CD4-positive, alpha-beta T cell (primary cell): ENCODE measurements around the gene TFRC. TPM values are rescaled to one million over a fixed set of nuclear protein-coding genes. Genes with fewer than 3 reads are reported as not detected.

ENCODE experiments used
- ATAC-seq: fragments of 200-7000 bp; cut with Tn5 transposase; one replicate; pipeline ENCODE4 v1.10.0; 2022; ENCODE audit warnings: mild to moderate bottlenecking; ENCODE audit not compliant: poor library complexity
- CTCF ChIA-PET: fragments of 350-600 bp; sonication (Branson Sonifier 250); formaldehyde crosslinking; loops from one replicate; lab custom pipeline; 2021; ENCODE audit warnings: antibody characterized with exemption, inconsistent platforms; lab: Charles Lee
- POLR2A ChIA-PET: fragments of 350-600 bp; sonication (Branson Sonifier 250); formaldehyde crosslinking; loops from one replicate; lab custom pipeline; 2021; ENCODE audit warnings: antibody characterized with exemption, inconsistent platforms; lab: Charles Lee
- DNase-seq, 14 experiments: peaks; one replicate each; pipeline ENCODE4 v3.0.0-alpha.2; 2013 to 2020; ENCODE audit warnings: mixed read lengths in 2 of 14
- H3K27ac ChIP-seq, 2 donors: one replicate each; pipeline versions ENCODE4 v1.5.1 to v1.7.0; 2013; ENCODE audit warnings: low read length in 2 of 2, low read depth in 1 of 2, mild to moderate bottlenecking in 1 of 2
- H3K27me3 ChIP-seq, 2 experiments: 1 replicate in 1 of 2; 2 replicates in 1 of 2; pipeline versions ENCODE4 v1.6.1 to v1.7.0; 2013; ENCODE audit warnings: low read length in 2 of 2, control low read depth in 1 of 2, mild to moderate bottlenecking in 1 of 2, moderate library complexity in 1 of 2; ENCODE audit not compliant: insufficient read depth in 2 of 2, control insufficient read depth in 1 of 2
- H3K36me3 ChIP-seq: one replicate; pipeline ENCODE4 v1.6.1; 2013; ENCODE audit warnings: low read length, control low read depth; ENCODE audit not compliant: insufficient read depth
- H3K4me1 ChIP-seq: one replicate; pipeline ENCODE4 v1.6.1; 2013; ENCODE audit warnings: low read length, control low read depth; ENCODE audit not compliant: insufficient read depth
- H3K4me3 ChIP-seq: one replicate; pipeline ENCODE4 v1.5.1; 2013; ENCODE audit warnings: mild to moderate bottlenecking, low read length, moderate library complexity
- H3K9me3 ChIP-seq, 2 experiments: 1 replicate in 1 of 2; 2 replicates in 1 of 2; pipeline versions ENCODE4 v1.6.1 to v1.7.0; 2013; ENCODE audit warnings: low read length in 2 of 2, mild to moderate bottlenecking in 2 of 2, control low read depth in 1 of 2, moderate library complexity in 1 of 2; ENCODE audit not compliant: control insufficient read depth in 1 of 2, insufficient read depth in 1 of 2
- H3K27ac Mint-ChIP-seq: one replicate; pipeline ENCODE4 v1.8.0; 2020; ENCODE audit warnings: mixed read lengths
- H3K27me3 Mint-ChIP-seq: one replicate; pipeline ENCODE4 v1.8.0; 2021; ENCODE audit warnings: mixed read lengths
- H3K36me3 Mint-ChIP-seq: one replicate; pipeline ENCODE4 v1.8.0; 2021; ENCODE audit warnings: low read depth, mixed read lengths
- H3K4me1 Mint-ChIP-seq: one replicate; pipeline ENCODE4 v1.8.0; 2021; ENCODE audit warnings: low read depth, mixed read lengths
- H3K4me3 Mint-ChIP-seq: one replicate; pipeline ENCODE4 v1.8.0; 2020; ENCODE audit warnings: mild to moderate bottlenecking, mixed read lengths
- H3K9me3 Mint-ChIP-seq: one replicate; pipeline ENCODE4 v1.8.0; 2020; ENCODE audit warnings: mixed read lengths
- CTCF ChIP-seq: fragments of 200-600 bp; IDR thresholded peaks from one replicate; pipeline ENCODE4 v1.8.0; 2022; ENCODE audit warnings: antibody characterized with exemption, mild to moderate bottlenecking
- intact Hi-C, 2 experiments: fragments of 100-400 bp; cut with DNase I in 1 of 2; cut with micrococcal nuclease in 1 of 2; formaldehyde crosslinking; loops; one replicate each; pipeline versions ENCODE4 v1.15.1 to v1.9.0; 2023 to 2025; cut with DNase I, micrococcal nuclease
- polyA plus RNA-seq, 2 donors: library from polyadenylated mRNA; unstranded; fragments of 120-200 nt; gene quantifications; one replicate each; pipeline ENCODE4 v1.2.1, GENCODE V29; 2013
- total RNA-seq, 174 experiments: library from RNA in 2 of 174; stranded (reverse) in 2 of 174; gene quantifications; one replicate each; pipeline ENCODE4 v1.2.3 and lab custom pipeline; 2021 to 2026

TFRC gene
- 100 to 1,000 TPM; 154 to 159 TPM for total RNA-seq
- 36.0 TPM for polyA plus RNA-seq (2013, experiment 1 of 2)
- 50.0 TPM for polyA plus RNA-seq (2013, experiment 2 of 2)
- 87.2 to 1,712 (median 228) reads per million in 172 experiments for total RNA-seq (lab: John Stamatoyannopoulos, UW)

DNA sequence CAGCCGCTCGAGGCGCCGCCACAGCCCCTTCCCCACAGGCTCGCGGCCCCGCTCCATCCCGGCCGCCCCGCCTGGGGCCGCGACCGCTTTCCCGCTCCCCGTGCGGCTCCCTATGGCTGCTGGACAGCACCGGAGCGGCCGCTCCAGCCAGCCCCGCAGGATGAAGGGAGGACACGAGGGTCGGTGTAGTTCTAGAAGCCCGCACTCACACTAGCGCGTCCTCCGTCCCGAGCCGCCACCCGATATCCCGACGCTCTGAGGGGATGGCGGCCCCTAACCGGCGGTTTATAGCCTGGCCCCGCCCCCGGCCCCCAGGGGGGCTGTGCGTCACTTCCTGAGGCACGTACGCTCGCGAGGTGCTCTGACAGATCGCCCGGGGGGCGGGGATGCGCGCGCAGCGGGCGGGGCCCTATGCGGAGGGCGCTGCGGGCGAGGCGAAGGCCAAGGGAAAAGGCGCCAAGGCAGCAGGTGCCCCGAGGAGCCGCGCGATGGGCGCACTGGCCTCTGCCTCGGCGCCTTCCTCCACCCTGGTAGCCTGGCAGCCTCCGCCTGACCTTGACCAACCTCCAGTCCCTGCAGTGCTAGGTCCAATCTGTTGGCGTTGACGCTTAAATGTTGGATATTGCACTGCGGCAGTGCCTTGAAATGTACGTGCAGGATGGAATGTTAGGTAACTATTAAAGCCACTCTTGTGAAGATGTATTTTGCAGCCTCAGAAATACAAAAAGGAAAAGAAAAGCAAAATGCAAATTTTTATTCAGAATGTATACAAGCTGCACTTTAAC lies at the start of gene TFRC:
Gene TFRC, minus strand, starts transcription at position 257 of the 785 bp plus-strand sequence. CDS start 4,991 bp downstream, outside the sequence.
- Mint-ChIP-seq H3K4me3 (peak within 1 kb of the TSS; percentile 91), H3K27me3 (no peaks in the 10 kb centered on the region), H3K9me3 (no peaks in the 10 kb centered on the region), H3K4me1 (peaks cover 45% of the 10 kb centered on the region), H3K36me3 (peaks cover 16% of the 10 kb centered on the region), H3K27ac (peak within 1 kb of the TSS; percentile 89)
- POLR2A ChIA-PET = interaction anchor here (0.6 to 3.7 kb wide), 4 partner anchors 9 to 110 kb away, joined by 3 to 27 read pairs (median 4); no protein-coding TSS in a partner anchor
- Histone ChIP-seq H3K27ac (peak within 1 kb of the TSS; percentile 83 to 95), H3K4me3 (peak within 1 kb of the TSS; percentile 60), H3K4me1 (peaks cover 42% of the 10 kb centered on the region), H3K9me3 (no peaks in the 10 kb centered on the region), H3K27me3 (no peaks in the 10 kb centered on the region), H3K36me3 (no peaks in the 10 kb centered on the region)
- TF ChIP-seq CTCF = no peak
- DNase-seq (peak; percentile 88 to 98 (median 95)), ATAC-seq (peak; percentile 92)
- intact Hi-C loops = loop anchor here (1.0 to 5.0 kb wide), 3 partner anchors 97 to 655 kb away; partner anchors contain the start of genes PAK2 (in 1 of the 2) and TNK2 (in 1 of the 2)
- CTCF ChIA-PET = interaction anchor here (1.2 to 1.4 kb wide), 2 partner anchors 98 to 114 kb away, joined by 3 to 6 read pairs; no protein-coding TSS in a partner anchor

GRCh38 chr3:196128172-196128843 lies 46.4 kb upstream of the TFRC start:
- CTCF ChIA-PET = no interaction called here

More at GRCh38 chr3:196128172-196128843, 46.4 kb upstream of the TFRC start:
- Histone ChIP-seq H3K4me1 (peaks cover 20% of the 10 kb centered on the region), H3K27ac (no peak overlapping the region), H3K27me3 (no peaks in the 10 kb centered on the region), H3K9me3 (no peaks in the 10 kb centered on the region), H3K36me3 (no peaks in the 10 kb centered on the region), H3K4me3 (no peak overlapping the region)
- TF ChIP-seq CTCF = no peak
- no peaks in the 10 kb centered on the region for H3K27me3 Mint-ChIP-seq
- peaks cover 12% of the 10 kb centered on the region for H3K4me1 Mint-ChIP-seq
- ATAC-seq (no peak), DNase-seq (no peak)
- H3K9me3 Mint-ChIP-seq = no peaks in the 10 kb centered on the region
- POLR2A ChIA-PET = no interaction called here
- intact Hi-C loops = no loop called here
- H3K36me3 Mint-ChIP-seq = no peaks in the 10 kb centered on the region
- no peak overlapping the region for H3K27ac Mint-ChIP-seq
- H3K4me3 Mint-ChIP-seq = no peak overlapping the region
